Spinal cord (tissue), 10 donors: ENCODE data around the gene CERS1. TPM values are rescaled to one million over a fixed set of nuclear protein-coding genes. Genes with fewer than 3 reads are reported as not detected.

Experiments used
- DNase-seq, 6 donors: peaks; one replicate each; pipeline versions ENCODE4 v3.0.0 to v3.0.0-alpha.2; 2013 to 2015; ENCODE audit warnings: low spot score in 6 of 6, low read depth in 4 of 6
- H3K27ac ChIP-seq: one replicate; pipeline ENCODE4 v1.5.1; 2013; ENCODE audit warnings: low read depth, low read length, control low read depth
- H3K27me3 ChIP-seq: one replicate; pipeline ENCODE4 v1.6.1; 2013; ENCODE audit warnings: low read length; ENCODE audit not compliant: control insufficient read depth, insufficient read depth
- H3K36me3 ChIP-seq: one replicate; pipeline ENCODE4 v1.6.1; 2013; ENCODE audit warnings: low read length; ENCODE audit not compliant: control insufficient read depth, insufficient read depth
- H3K4me1 ChIP-seq: one replicate; pipeline ENCODE4 v1.6.1; 2013; ENCODE audit warnings: low read length; ENCODE audit not compliant: control insufficient read depth, insufficient read depth
- H3K4me3 ChIP-seq: one replicate; pipeline ENCODE4 v1.5.1; 2013; ENCODE audit warnings: low read depth, low read length, control low read depth
- H3K9me3 ChIP-seq: one replicate; pipeline ENCODE4 v1.6.1; 2013; ENCODE audit warnings: low read length; ENCODE audit not compliant: control insufficient read depth, insufficient read depth
- WGBS: methylation state at CpG from one replicate; pipeline ENCODE4 v1.1.5; 2013; ENCODE audit warnings: missing lambda C conversion rate; ENCODE audit not compliant: insufficient coverage; 5-methylcytosine and 5-hydroxymethylcytosine counted together
- polyA plus RNA-seq, 2 donors: library from polyadenylated mRNA; unstranded; fragments of 120-200 nt; gene quantifications; one replicate each; pipeline ENCODE4 v1.2.1, GENCODE V29; 2013; ENCODE audit not compliant: insufficient read length in 2 of 2
- total RNA-seq, 2 donors: library from RNA; depleted of rRNA in 1 of 2; stranded (reverse); fragments of 120-200 nt in 1 of 2; fragments of >200 nt in 1 of 2; gene quantifications; one replicate each; pipeline versions ENCODE4 v1.2.3 to v1.2.4, GENCODE V29; 2013 to 2014
- donor health status: healthy.

Gene CERS1
- total and polyA plus RNA-seq, 4 donors, result 22.5 to 141 (median 76.8) TPM

DNA sequence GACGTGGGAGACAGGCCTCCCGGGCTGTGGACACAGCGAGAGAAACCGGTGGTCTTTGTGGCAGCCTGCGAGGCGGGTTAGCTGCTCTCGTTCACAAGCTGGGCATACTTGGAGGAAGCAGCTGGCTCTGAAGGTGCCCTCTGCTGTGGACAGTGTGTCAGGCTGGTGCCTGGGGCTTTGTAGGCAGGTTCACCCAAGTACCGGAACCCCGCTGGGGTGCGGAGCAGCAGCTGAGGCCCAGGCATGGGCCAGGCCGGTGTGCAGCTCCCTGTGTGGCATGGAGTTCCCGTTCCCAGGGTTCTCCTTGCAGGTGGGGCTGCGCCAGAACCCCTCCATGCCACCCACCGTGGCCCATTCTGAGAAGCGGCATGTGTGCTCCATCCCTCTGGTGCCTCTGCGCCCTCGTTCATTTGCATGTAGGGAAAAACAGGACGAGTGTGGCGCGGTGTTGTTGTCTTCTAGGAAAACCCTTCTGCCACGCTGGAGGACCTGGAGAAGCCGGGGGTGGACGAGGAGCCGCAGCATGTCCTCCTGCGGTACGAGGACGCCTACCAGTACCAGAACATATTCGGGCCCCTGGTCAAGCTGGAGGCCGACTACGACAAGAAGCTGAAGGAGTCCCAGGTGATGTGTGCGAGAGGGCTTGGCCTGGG lies 44.2 kb downstream of the CERS1 start:
- peaks cover 87% of the 10 kb centered on the region for H3K36me3 ChIP-seq
- no peak overlapping the region for H3K4me3 ChIP-seq
- no peak overlapping the region for H3K27ac ChIP-seq
- H3K9me3 ChIP-seq, result no peaks in the 10 kb centered on the region
- 96% methylated on average over 31 of the region's 31 CpGs for WGBS
- H3K27me3 ChIP-seq, result no peaks in the 10 kb centered on the region
- no peak for DNase-seq
- H3K4me1 ChIP-seq, result peaks cover 31% of the 10 kb centered on the region

DNA sequence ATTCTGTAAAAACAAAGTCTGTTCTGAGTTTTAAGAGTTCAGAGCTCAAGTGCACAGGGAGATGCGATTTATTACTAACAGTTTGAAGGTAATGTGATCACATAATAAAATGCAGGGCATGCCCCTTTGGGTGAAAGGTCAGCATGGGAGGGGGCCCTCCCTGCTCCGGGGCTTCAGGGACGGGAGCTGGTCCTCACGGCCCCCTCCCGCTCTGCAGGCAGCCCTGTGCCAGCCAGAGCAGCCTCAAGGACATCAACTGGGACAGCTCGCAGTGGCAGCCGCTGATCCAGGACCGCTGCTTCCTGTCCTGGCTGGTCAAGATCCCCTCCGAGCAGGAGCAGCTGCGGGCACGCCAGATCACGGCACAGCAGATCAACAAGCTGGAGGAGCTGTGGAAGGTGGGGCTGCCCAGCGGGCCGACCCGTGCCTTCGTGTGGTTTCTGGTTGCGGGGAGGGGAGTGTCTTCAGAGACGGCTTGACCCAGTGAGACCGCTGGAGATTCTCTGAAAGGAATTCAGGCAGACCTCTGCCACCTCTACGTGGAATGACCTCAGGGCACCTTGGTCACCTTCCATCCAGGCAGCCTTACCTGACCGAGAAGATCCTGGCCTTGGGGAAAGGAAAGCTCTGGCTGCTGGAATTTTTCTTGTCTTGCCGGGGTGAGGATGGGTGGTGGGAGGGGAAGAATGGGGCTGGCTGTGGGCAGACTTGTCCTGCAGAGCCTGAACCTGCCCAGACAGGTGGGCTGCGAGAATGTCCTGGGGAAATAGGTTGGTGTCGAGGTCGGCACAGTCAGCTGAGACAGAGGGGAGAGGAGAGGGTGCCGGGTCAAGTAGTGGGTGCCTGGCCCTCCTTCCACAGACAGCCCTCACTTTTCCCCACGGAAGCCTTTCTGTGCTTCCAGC lies 45.2 kb downstream of the CERS1 start:
- H3K36me3 ChIP-seq, result peaks cover 82% of the 10 kb centered on the region
- WGBS, result 82% methylated on average over 23 of the region's 27 CpGs
- peaks cover 32% of the 10 kb centered on the region for H3K4me1 ChIP-seq
- H3K4me3 ChIP-seq, result no peak overlapping the region
- DNase-seq, result no peak
- H3K27me3 ChIP-seq, result no peaks in the 10 kb centered on the region
- no peaks in the 10 kb centered on the region for H3K9me3 ChIP-seq
- H3K27ac ChIP-seq, result no peak overlapping the region

DNA sequence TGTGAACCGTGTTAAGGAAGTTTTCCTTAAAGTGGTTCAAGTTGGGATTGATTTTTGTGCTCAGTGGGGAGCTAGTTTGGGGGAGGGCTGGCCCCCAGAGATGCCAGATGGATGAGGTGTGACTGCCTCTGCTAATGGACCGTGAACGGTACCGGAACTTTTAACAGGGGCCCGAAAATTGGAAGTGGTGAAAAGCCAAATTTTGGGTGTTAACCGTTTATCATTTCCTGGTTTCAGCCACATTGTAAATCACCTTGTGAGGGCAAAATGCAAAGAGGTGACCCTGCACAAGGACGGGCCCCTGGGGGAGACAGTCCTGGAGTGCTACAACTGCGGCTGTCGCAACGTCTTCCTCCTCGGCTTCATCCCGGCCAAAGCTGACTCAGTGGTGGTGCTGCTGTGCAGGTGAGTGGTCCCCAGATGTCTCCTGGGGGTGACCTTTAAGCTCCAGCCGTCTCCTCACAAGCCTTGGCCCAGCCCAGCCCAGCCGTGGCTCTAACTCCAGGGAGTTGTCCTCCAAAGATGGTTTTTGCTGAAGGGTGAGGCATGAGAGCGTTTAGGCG lies 46.0 kb downstream of the CERS1 start:
- Histone ChIP-seq H3K27ac (peak overlapping the region; percentile 29), H3K27me3 (no peaks in the 10 kb centered on the region), H3K4me3 (no peak overlapping the region), H3K9me3 (no peaks in the 10 kb centered on the region), H3K4me1 (peaks cover 32% of the 10 kb centered on the region), H3K36me3 (peaks cover 77% of the 10 kb centered on the region)
- 78% methylated on average over 16 of the region's 16 CpGs for WGBS
- no peak for DNase-seq

DNA sequence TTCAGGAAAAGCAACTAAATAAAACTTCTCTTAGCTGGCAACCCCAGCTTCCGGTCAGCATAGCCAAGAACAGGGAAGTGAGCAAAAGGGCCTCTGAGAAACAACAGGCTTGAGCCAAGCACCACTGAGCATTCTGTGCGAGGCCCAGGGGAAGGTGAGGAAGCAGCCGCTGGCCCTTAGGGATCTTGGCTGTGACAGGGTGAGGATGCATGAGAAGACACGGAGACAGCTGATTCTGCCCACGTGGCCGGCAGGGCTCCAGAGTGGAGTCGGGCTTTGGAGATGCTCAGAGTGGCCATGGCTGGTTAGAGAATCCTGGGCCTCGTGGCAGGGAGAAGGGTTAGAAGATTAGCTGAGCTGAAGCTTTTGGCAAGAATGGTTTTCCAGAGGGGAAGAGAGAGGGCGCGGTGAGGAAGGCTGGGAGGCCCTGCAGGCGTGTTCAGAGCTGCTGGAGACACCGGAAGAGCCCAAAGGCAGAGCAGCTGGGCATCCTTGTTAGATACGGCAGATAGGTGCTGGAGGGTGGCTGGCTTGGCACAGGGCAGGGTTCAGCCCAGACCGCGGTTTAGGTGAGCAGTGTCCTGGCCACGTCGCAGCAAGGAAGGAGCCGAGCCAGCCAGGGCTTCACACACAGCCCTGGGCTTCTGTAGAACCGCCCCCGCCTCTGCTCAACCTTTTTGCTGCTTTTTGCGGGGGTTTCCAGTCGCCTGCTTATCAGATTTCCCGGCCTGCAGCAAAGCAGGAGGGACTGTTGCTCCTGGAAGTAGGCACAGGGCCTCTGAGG lies 46.9 kb downstream of the CERS1 start:
- peaks cover 71% of the 10 kb centered on the region for H3K36me3 ChIP-seq
- 84% methylated on average over 22 of the region's 23 CpGs for WGBS
- no peaks in the 10 kb centered on the region for H3K9me3 ChIP-seq
- no peaks in the 10 kb centered on the region for H3K27me3 ChIP-seq
- DNase-seq, result peak in 1 of 6 donors; percentile 35
- peaks cover 32% of the 10 kb centered on the region for H3K4me1 ChIP-seq
- peak overlapping the region; percentile 29 for H3K27ac ChIP-seq
- no peak overlapping the region for H3K4me3 ChIP-seq

DNA sequence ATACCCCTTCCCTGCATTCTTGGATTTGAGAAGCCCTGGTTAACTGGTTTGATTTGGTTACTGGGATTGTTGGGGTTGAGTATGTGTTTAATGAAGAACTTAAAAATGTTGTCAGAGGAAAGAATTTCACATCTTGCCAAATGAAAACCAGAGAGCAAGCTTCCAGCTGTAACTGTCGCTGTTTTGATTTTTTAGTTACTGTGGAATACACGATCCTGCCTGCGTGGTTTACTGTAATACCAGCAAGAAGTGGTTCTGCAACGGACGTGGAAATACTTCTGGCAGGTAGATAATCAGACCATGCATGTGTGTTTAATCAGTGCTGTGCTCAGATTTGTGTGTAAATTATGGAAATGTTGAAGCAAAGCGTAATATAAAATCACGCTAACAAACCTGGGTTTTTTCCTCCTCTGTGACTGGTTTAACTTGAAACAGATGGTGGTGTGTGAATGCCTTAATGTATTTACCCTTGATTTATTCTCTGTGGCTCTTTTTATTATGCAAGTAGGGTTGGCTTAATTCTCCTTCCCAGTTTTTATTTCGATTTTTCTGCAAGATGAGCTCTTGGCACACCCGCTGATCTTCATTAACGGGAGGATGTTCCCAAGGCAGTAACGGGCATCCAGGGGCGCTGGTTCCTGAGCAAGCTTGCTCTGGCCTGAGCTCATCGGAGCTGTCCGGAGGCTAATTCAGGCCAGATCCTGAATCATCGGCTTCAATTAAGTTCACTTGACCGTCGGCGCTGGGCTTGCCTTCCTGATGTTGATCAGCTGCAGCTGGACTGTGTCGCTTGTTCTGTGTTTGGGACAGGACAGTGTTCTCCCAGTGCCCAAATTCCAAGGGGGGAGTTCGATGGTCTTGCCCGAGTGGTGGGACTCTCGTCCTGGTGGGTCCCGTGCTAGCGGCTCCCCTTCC lies 48.2 kb downstream of the CERS1 start:
- H3K27ac ChIP-seq, result no peak overlapping the region
- peaks cover 58% of the 10 kb centered on the region for H3K36me3 ChIP-seq
- WGBS, result 82% methylated on average over 20 of the region's 24 CpGs
- no peaks in the 10 kb centered on the region for H3K9me3 ChIP-seq
- peaks cover 39% of the 10 kb centered on the region for H3K4me1 ChIP-seq
- no peaks in the 10 kb centered on the region for H3K27me3 ChIP-seq
- no peak overlapping the region for H3K4me3 ChIP-seq
- peak in 1 of 6 donors; percentile 63 for DNase-seq

DNA sequence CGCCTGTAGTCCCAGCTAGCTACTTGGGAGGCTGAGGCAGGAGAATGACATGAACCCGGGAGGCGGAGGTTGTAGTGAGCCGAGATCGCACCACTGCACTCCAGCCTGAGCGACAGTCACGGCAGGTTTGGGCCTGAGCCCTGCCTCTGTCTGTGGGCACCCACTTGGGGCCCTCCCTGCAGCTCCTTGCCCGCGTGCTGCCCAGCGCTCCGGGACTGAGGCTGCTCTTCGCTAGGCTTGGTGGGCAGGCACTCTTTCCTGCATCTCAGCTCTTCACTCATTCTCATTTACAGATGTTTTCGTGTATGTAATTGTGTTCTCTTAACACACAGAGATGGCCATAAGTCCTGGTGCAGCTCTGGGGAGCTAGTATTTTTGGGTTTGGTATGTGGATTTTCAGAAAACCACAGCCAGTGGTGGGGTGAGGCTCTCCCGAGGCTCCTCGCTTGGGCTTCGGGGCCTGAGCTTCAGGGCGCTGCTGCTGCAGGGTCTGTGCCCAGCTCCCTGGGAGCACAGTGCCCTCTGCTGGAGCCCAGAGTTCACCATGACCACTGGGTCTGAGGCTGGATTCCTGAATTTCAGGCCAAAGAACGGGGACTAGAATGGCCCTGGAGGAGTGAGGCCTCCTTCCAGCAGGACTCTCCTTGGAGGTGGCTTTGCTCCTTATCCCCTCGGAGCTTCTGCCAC lies 49.0 kb downstream of the CERS1 start:
- H3K9me3 ChIP-seq, result no peaks in the 10 kb centered on the region

DNA sequence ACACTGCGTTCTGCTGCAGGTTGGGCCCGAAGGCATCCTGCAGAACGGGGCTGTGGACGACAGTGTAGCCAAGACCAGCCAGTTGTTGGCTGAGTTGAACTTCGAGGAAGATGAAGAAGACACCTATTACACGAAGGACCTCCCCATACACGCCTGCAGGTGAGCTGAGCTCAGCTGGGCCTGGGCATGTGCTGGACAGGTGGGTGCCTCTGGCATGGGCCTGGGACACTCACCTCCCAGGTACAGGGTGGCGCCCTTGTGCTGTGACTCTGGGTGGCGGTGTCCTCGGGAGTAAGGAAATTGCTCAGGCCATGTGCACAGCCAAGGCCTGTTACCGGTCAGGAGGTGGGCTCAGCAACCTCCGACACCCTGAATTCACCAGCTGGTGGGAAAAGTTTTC lies 50.0 kb downstream of the CERS1 start:
- Histone ChIP-seq H3K27ac (no peak overlapping the region), H3K4me1 (peaks cover 54% of the 10 kb centered on the region), H3K4me3 (no peak overlapping the region), H3K27me3 (no peaks in the 10 kb centered on the region), H3K36me3 (peaks cover 44% of the 10 kb centered on the region), H3K9me3 (no peaks in the 10 kb centered on the region)
- no peak for DNase-seq
- WGBS, result 92% methylated on average over 12 of the region's 12 CpGs

More for the DNA sequence above, 49.0 kb downstream of the CERS1 start:
- H3K27me3 ChIP-seq, result no peaks in the 10 kb centered on the region
- peaks cover 50% of the 10 kb centered on the region for H3K36me3 ChIP-seq
- H3K27ac ChIP-seq, result peak overlapping the region; percentile 16
- peaks cover 46% of the 10 kb centered on the region for H3K4me1 ChIP-seq
- WGBS, result 54% methylated on average over 15 of the region's 19 CpGs
- H3K4me3 ChIP-seq, result no peak overlapping the region
- DNase-seq, result peak in 5 of 6 donors; percentile 45 to 89 (median 57)

DNA sequence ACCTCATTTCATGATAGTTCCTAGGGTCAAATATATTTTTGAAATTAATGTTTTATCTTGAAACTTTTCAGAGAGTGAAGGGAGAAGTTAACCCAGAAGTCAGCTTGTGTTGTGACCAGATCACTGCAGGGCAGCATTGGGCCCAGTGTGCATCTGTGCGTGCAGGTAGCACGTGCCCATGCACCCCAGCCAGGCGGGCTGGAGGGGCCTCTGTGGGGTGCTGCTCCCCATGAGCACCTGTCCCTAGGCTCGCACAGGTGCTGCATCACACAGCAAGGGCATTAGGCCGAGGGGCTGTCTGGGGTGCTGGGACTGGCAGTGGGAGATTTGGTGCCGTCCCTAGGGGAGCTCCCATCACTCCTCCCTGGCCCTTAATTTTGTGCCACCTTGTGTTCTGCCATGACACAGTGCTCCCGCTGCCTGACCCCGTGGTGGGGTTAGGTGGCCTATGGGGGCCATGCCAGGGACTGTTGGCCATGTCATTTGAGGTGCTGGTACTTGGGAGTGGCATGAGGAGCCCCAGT lies 51.1 kb downstream of the CERS1 start:
- Histone ChIP-seq H3K36me3 (peaks cover 43% of the 10 kb centered on the region), H3K4me1 (peaks cover 62% of the 10 kb centered on the region), H3K27me3 (no peaks in the 10 kb centered on the region), H3K9me3 (no peaks in the 10 kb centered on the region), H3K4me3 (no peak overlapping the region), H3K27ac (no peak overlapping the region)
- WGBS, result 92% methylated on average over 7 of the region's 8 CpGs
- no peak for DNase-seq
